GM23338 (cell line): ENCODE data around the gene MAST3. TPM values are rescaled to one million over a fixed set of nuclear protein-coding genes. Genes with fewer than 3 reads are reported as not detected.

Experiments used
- ATAC-seq: fragments of 200-7000 bp; cut with Tn5 transposase; 3 replicates; pipeline ENCODE4 v1.9.1; 2020
- DNase-seq: peaks from one replicate; pipeline ENCODE4 v3.0.0-alpha.2; 2015; ENCODE audit warnings: low spot score
- H2AFZ ChIP-seq: fragments of 200-600 bp; sonication (generic); 2 replicates; pipeline ENCODE4 v1.8.0; 2016; ENCODE audit warnings: antibody characterized with exemption, mild to moderate bottlenecking, moderate library complexity
- H3F3A ChIP-seq: fragments of 200-600 bp; sonication (generic); replicated peaks from 2 replicates; pipeline ENCODE4 v1.8.0; 2017; ENCODE audit warnings: antibody characterized with exemption, mixed run types, low read depth
- H3K27ac ChIP-seq: fragments of 200-600 bp; sonication (generic); 2 replicates; pipeline ENCODE4 v1.6.1; 2016; ENCODE audit warnings: low read depth
- H3K27me3 ChIP-seq: fragments of 200-600 bp; sonication (generic); 2 replicates; pipeline ENCODE4 v1.8.0; 2016; ENCODE audit warnings: mild to moderate bottlenecking, mixed run types, moderate library complexity; ENCODE audit not compliant: insufficient read depth
- H3K36me3 ChIP-seq: fragments of 200-600 bp; sonication (generic); 2 replicates; pipeline ENCODE4 v1.8.0; 2016; ENCODE audit warnings: mild to moderate bottlenecking; ENCODE audit not compliant: insufficient read depth
- H3K4me1 ChIP-seq: fragments of 200-600 bp; sonication (generic); 2 replicates; pipeline ENCODE4 v1.8.0; 2016; ENCODE audit warnings: mild to moderate bottlenecking, moderate library complexity; ENCODE audit not compliant: insufficient read depth
- H3K4me2 ChIP-seq: fragments of 200-600 bp; sonication (generic); 2 replicates; pipeline ENCODE4 v1.7.1; 2017; ENCODE audit warnings: mixed run types
- H3K4me3 ChIP-seq: fragments of 200-600 bp; sonication (generic); 2 replicates; pipeline ENCODE4 v1.6.1; 2016; ENCODE audit warnings: mixed run types
- H3K79me2 ChIP-seq: fragments of 200-600 bp; sonication (generic); replicated peaks from 2 replicates; pipeline ENCODE4 v1.8.0; 2017; ENCODE audit warnings: mild to moderate bottlenecking; ENCODE audit not compliant: insufficient read depth
- H3K9me2 ChIP-seq: fragments of 200-600 bp; sonication (generic); 2 replicates; pipeline ENCODE4 v1.8.0; 2017; ENCODE audit not compliant: insufficient read depth
- H4K20me1 ChIP-seq: fragments of 200-600 bp; sonication (generic); replicated peaks from 2 replicates; pipeline ENCODE4 v1.8.0; 2017; ENCODE audit warnings: mild to moderate bottlenecking; ENCODE audit not compliant: insufficient read depth
- H3K27ac Mint-ChIP-seq: 2 replicates; pipeline ENCODE4 v1.8.0; 2020; ENCODE audit warnings: inconsistent platforms, mild to moderate bottlenecking, moderate library complexity, mixed read lengths
- H3K27me3 Mint-ChIP-seq: 3 replicates; pipeline ENCODE4 v1.8.0; 2022; ENCODE audit warnings: low read depth, mild to moderate bottlenecking, moderate library complexity, mixed read lengths, inconsistent platforms; ENCODE audit not compliant: insufficient read depth, poor library complexity
- H3K36me3 Mint-ChIP-seq: 3 replicates; pipeline ENCODE4 v1.8.0; 2021; ENCODE audit warnings: low read depth, mild to moderate bottlenecking, inconsistent platforms, moderate library complexity, mixed read lengths
- H3K4me1 Mint-ChIP-seq: 3 replicates; pipeline ENCODE4 v1.8.0; 2020; ENCODE audit warnings: mild to moderate bottlenecking, inconsistent platforms, mixed read lengths
- H3K4me3 Mint-ChIP-seq: 3 replicates; pipeline ENCODE4 v1.8.0; 2021; ENCODE audit warnings: moderate library complexity, mild to moderate bottlenecking, inconsistent platforms, mixed read lengths
- H3K9me3 Mint-ChIP-seq: 3 replicates; pipeline ENCODE4 v1.8.0; 2020; ENCODE audit warnings: moderate library complexity, mild to moderate bottlenecking, inconsistent platforms, mixed read lengths
- EZH2 ChIP-seq: fragments of 200-600 bp; sonication (generic); IDR thresholded peaks from one replicate; pipeline ENCODE4 v1.8.0; 2017; ENCODE audit warnings: antibody characterized with exemption, mild to moderate bottlenecking, low read depth; ENCODE audit not compliant: unreplicated experiment
- EZH2phosphoT487 ChIP-seq: fragments of 200-600 bp; sonication (generic); IDR thresholded peaks from one replicate; pipeline ENCODE4 v1.8.1; 2018; ENCODE audit warnings: antibody characterized with exemption; ENCODE audit not compliant: unreplicated experiment
- NANOG ChIP-seq: IDR thresholded peaks from 2 replicates; pipeline ENCODE4 v1.6.1; 2016; ENCODE audit warnings: antibody characterized with exemption, borderline replicate concordance
- POLR2AphosphoS5 ChIP-seq: IDR thresholded peaks from 2 replicates; pipeline ENCODE4 v1.6.1; 2016; ENCODE audit warnings: antibody characterized with exemption, low read depth
- STAT1 ChIP-seq: IDR thresholded peaks from one replicate; pipeline ENCODE4 v1.6.1; 2016; ENCODE audit warnings: antibody characterized with exemption; ENCODE audit not compliant: unreplicated experiment
- ZNF114 ChIP-seq: fragments of 250-450 bp; sonication (Bioruptor Pico); IDR thresholded peaks from 2 replicates; pipeline ENCODE4 v1.5.0; 2020; ENCODE audit warnings: mild to moderate bottlenecking, moderate library complexity
- ZNF331 ChIP-seq: fragments of 250-450 bp; sonication (Bioruptor Pico); IDR thresholded peaks from 2 replicates; pipeline ENCODE4 v1.5.0; 2020; ENCODE audit warnings: low read depth, mild to moderate bottlenecking, moderate library complexity
- ZNF462 ChIP-seq: fragments of 250-450 bp; sonication (Bioruptor Pico); IDR thresholded peaks from 2 replicates; pipeline ENCODE4 v1.5.0; 2020; ENCODE audit warnings: mild to moderate bottlenecking, moderate library complexity
- polyA plus RNA-seq: library from polyadenylated mRNA; unstranded; fragments of >200 nt; fragmentation: Nextera tagmentation; extraction: Ambion mirVana; gene quantifications from 2 replicates; pipeline ENCODE4 v1.2.1, GENCODE V29; 2016
- total RNA-seq: library from RNA; depleted of rRNA; stranded (reverse); fragments of >200 nt; shearing (Covaris generic); gene quantifications from 2 replicates; pipeline ENCODE4 v1.2.3, GENCODE V29; 2014
- TF ChIP-seq, protein P1 (sequence below): IDR thresholded peaks from one replicate; pipeline ENCODE4 v1.6.1; 2018; ENCODE audit warnings: antibody characterized with exemption; ENCODE audit not compliant: unreplicated experiment
- TF ChIP-seq, protein P2 (sequence below), 2 experiments: fragments of 200-600 bp in 1 of 2; sonication (generic) in 1 of 2; conservative IDR thresholded peaks; 2 replicates each; pipeline versions ENCODE4 v1.5.1 to v1.6.1; 2016 to 2017; ENCODE audit warnings: antibody characterized with exemption in 2 of 2, low read depth in 2 of 2, mild to moderate bottlenecking in 2 of 2, moderate library complexity in 1 of 2

Gene MAST3
- total and polyA plus RNA-seq, 2 experiments from 2014 or later = 5.6 to 8.8 TPM

GRCh38 chr19:18123819-18124218 is 26.2 kb downstream of the MAST3 start:
- Histone ChIP-seq H3K9me2 (no peaks in the 10 kb centered on the region), H3K36me3 (no peaks in the 10 kb centered on the region; the same call in 1 of the 2 replicates), H3F3A (no peaks in the 10 kb centered on the region), H4K20me1 (peaks cover 7% of the 10 kb centered on the region; the same call in 1 of the 2 replicates), H3K4me2 (no peak overlapping the region), H3K79me2 (peaks cover 7% of the 10 kb centered on the region), H2AFZ (no peak overlapping the region), H3K27me3 (no peaks in the 10 kb centered on the region), H3K27ac (no peak overlapping the region), H3K4me3 (no peak overlapping the region), H3K4me1 (peaks cover 3% of the 10 kb centered on the region; the same call in 1 of the 2 replicates)
- no peak for TF ChIP-seq ZNF331 (CRISPR knock-in tag)
- ATAC-seq (no peak), DNase-seq (no peak)
- H3K27me3 Mint-ChIP-seq = peaks cover 6% of the 10 kb centered on the region
- H3K4me1 Mint-ChIP-seq = peaks cover 14% of the 10 kb centered on the region
- no peak overlapping the region for H3K4me3 Mint-ChIP-seq
- H3K9me3 Mint-ChIP-seq = no peaks in the 10 kb centered on the region
- no peak overlapping the region; the same call in 1 of the 2 replicates for H3K27ac Mint-ChIP-seq
- peaks cover 16% of the 10 kb centered on the region for H3K36me3 Mint-ChIP-seq

- H3K27ac Mint-ChIP-seq = no peak overlapping the region
- no peak for DNase-seq
- no peak for TF ChIP-seq ZNF331 (CRISPR knock-in tag)
- TF ChIP-seq, protein P1, sequence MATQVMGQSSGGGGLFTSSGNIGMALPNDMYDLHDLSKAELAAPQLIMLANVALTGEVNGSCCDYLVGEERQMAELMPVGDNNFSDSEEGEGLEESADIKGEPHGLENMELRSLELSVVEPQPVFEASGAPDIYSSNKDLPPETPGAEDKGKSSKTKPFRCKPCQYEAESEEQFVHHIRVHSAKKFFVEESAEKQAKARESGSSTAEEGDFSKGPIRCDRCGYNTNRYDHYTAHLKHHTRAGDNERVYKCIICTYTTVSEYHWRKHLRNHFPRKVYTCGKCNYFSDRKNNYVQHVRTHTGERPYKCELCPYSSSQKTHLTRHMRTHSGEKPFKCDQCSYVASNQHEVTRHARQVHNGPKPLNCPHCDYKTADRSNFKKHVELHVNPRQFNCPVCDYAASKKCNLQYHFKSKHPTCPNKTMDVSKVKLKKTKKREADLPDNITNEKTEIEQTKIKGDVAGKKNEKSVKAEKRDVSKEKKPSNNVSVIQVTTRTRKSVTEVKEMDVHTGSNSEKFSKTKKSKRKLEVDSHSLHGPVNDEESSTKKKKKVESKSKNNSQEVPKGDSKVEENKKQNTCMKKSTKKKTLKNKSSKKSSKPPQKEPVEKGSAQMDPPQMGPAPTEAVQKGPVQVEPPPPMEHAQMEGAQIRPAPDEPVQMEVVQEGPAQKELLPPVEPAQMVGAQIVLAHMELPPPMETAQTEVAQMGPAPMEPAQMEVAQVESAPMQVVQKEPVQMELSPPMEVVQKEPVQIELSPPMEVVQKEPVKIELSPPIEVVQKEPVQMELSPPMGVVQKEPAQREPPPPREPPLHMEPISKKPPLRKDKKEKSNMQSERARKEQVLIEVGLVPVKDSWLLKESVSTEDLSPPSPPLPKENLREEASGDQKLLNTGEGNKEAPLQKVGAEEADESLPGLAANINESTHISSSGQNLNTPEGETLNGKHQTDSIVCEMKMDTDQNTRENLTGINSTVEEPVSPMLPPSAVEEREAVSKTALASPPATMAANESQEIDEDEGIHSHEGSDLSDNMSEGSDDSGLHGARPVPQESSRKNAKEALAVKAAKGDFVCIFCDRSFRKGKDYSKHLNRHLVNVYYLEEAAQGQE = no peak
- no peak for TF ChIP-seq NANOG
- TF ChIP-seq EZH2phosphoT487 = no peak
- TF ChIP-seq ZNF114 = no peak
- TF ChIP-seq POLR2AphosphoS5 = no peak
- TF ChIP-seq STAT1 = no peak
- TF ChIP-seq, protein P2, sequence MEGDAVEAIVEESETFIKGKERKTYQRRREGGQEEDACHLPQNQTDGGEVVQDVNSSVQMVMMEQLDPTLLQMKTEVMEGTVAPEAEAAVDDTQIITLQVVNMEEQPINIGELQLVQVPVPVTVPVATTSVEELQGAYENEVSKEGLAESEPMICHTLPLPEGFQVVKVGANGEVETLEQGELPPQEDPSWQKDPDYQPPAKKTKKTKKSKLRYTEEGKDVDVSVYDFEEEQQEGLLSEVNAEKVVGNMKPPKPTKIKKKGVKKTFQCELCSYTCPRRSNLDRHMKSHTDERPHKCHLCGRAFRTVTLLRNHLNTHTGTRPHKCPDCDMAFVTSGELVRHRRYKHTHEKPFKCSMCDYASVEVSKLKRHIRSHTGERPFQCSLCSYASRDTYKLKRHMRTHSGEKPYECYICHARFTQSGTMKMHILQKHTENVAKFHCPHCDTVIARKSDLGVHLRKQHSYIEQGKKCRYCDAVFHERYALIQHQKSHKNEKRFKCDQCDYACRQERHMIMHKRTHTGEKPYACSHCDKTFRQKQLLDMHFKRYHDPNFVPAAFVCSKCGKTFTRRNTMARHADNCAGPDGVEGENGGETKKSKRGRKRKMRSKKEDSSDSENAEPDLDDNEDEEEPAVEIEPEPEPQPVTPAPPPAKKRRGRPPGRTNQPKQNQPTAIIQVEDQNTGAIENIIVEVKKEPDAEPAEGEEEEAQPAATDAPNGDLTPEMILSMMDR (conservative IDR thresholded peaks at IDR 0.05; ENCODE audit: low read depth in 2 of 2) = no peak
- no peak for TF ChIP-seq EZH2
- no peak for TF ChIP-seq ZNF462
Observed at GRCh38 chr19:18126097-18126496, 28.5 kb downstream of the MAST3 start.

More at GRCh38 chr19:18126097-18126496, 28.5 kb downstream of the MAST3 start:
- Histone ChIP-seq H2AFZ (no peak overlapping the region), H3K4me1 (no peaks in the 10 kb centered on the region), H3K4me2 (no peak overlapping the region), H3K9me2 (no peaks in the 10 kb centered on the region), H3F3A (no peaks in the 10 kb centered on the region), H3K27ac (no peak overlapping the region), H3K79me2 (no peaks in the 10 kb centered on the region), H3K36me3 (no peaks in the 10 kb centered on the region; the same call in 1 of the 2 replicates), H3K27me3 (no peaks in the 10 kb centered on the region), H4K20me1 (0 out of 2 replicates have a peak, but pooled peaks cover 3% of the 10 kb centered on the region), H3K4me3 (no peak overlapping the region)
- ATAC-seq = no peak
- Mint-ChIP-seq H3K36me3 (peaks cover 26% of the 10 kb centered on the region), H3K9me3 (peaks cover 3% of the 10 kb centered on the region; the same call in 1 of the 3 replicates), H3K4me1 (no peaks in the 10 kb centered on the region), H3K4me3 (no peak overlapping the region), H3K27me3 (peaks cover 6% of the 10 kb centered on the region)
